Tibial artery (tissue), 4 donors: ENCODE data around the gene CYB5R3.
A peak's percentile ranks its signal among the peaks of the same experiment; 100 is the strongest.

Experiments used
- DNase-seq, 2 donors: peaks; one replicate each; pipeline ENCODE4 v3.0.0-alpha.2; 2019
- H3K27ac ChIP-seq, 2 donors: fragments of 200-600 bp; sonication (generic) in 1 of 2; 1 replicate in 1 of 2; 2 replicates in 1 of 2; pipeline ENCODE4 v1.5.1; 2018 to 2019; ENCODE audit warnings: mild to moderate bottlenecking in 1 of 2
- H3K27me3 ChIP-seq, 2 donors: fragments of 200-600 bp; sonication (generic) in 1 of 2; one replicate each; pipeline versions ENCODE4 v1.5.1 to v1.6.0; 2016 to 2019
- H3K36me3 ChIP-seq, 3 donors: fragments of 200-600 bp; sonication (generic) in 2 of 3; one replicate each; pipeline ENCODE4 v1.5.1; 2016 to 2019; ENCODE audit warnings: mild to moderate bottlenecking in 2 of 3
- H3K4me1 ChIP-seq, 4 donors: fragments of 200-600 bp; sonication (generic) in 2 of 4; 1 replicate in 3 of 4; 2 replicates in 1 of 4; pipeline ENCODE4 v1.5.1; 2016 to 2019
- H3K4me3 ChIP-seq, 2 donors: fragments of 200-600 bp; sonication (generic) in 1 of 2; 1 replicate in 1 of 2; 2 replicates in 1 of 2; pipeline ENCODE4 v1.5.1; 2018 to 2019; ENCODE audit warnings: mild to moderate bottlenecking in 2 of 2
- H3K9me3 ChIP-seq, 3 donors: fragments of 200-600 bp; sonication (generic) in 1 of 3; one replicate each; pipeline ENCODE4 v1.5.1; 2016 to 2019
- intact Hi-C: fragments of 100-400 bp; cut with DNase I; formaldehyde crosslinking; loops from one replicate; pipeline ENCODE4 v1.15.0; 2023; ENCODE audit warnings: low total_unique reads
- TF ChIP-seq, protein P1 (sequence below), 2 experiments: fragments of 200-600 bp in 1 of 2; fragments of 450-650 bp in 1 of 2; IDR thresholded peaks; one replicate each; pipeline ENCODE4 v1.5.1; 2017 to 2019; ENCODE audit warnings: antibody characterized with exemption in 2 of 2, mild to moderate bottlenecking in 1 of 2, moderate library complexity in 1 of 2

The CYB5R3 gene

DNA sequence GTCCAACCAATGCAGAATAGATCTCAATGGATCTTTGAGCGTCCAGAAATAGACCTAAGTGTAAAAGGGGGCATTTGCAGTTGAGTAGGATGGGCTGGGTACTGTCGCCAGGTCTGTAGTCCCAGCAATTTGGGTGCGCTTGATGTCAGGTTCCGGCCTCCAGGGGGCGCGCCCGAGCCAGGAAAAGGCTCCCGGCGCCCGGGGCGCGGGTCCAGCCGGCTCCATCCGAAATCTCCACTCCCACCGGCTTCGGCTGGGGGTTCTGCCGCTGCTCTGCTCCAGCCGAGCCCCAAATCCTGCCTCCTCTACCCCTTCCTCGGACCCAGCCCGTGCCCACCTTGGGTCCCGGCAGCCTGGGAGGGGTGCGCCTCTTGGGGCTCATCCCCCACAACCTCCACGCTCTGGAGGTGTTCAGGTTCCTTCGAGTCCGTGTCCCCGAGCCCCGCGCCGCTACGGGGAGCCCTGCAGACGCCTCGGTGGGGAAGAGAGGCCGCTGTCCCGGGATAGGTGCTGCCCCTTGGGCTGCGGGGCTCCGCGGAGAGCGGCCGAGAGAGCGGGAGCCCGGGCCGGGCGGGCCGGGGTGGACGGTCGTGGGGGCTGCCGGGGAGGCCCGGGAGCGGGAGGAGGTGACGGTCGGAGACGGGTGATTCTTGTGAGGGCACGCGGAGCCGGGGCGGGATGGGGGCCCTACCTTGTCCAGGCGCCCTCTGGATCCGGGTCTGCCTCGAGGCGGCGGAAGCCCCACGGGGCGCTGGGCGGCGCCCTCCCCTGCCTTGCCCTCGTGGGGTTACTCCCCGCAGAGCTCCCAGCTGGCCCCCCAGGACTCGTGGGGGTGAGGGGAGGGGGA is 13.0 kb upstream of the CYB5R3 start:
- Histone ChIP-seq H3K4me3 (peak overlapping the region; percentile 51 to 55), H3K27ac (peak overlapping the region; percentile 48 to 69), H3K36me3 (no peaks in the 10 kb centered on the region), H3K4me1 (peaks cover 0 to 15% (median 10%) of the 10 kb centered on the region in 4 donors), H3K27me3 (no peaks in the 10 kb centered on the region), H3K9me3 (no peaks in the 10 kb centered on the region)
- intact Hi-C loops, result loop anchor here (10.0 kb wide), 1 partner anchor 113 kb away; no protein-coding TSS in a partner anchor
- TF ChIP-seq, protein P1, sequence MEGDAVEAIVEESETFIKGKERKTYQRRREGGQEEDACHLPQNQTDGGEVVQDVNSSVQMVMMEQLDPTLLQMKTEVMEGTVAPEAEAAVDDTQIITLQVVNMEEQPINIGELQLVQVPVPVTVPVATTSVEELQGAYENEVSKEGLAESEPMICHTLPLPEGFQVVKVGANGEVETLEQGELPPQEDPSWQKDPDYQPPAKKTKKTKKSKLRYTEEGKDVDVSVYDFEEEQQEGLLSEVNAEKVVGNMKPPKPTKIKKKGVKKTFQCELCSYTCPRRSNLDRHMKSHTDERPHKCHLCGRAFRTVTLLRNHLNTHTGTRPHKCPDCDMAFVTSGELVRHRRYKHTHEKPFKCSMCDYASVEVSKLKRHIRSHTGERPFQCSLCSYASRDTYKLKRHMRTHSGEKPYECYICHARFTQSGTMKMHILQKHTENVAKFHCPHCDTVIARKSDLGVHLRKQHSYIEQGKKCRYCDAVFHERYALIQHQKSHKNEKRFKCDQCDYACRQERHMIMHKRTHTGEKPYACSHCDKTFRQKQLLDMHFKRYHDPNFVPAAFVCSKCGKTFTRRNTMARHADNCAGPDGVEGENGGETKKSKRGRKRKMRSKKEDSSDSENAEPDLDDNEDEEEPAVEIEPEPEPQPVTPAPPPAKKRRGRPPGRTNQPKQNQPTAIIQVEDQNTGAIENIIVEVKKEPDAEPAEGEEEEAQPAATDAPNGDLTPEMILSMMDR (IDR thresholded peaks at IDR 0.05), result peak; percentile 78 to 86
- DNase-seq, result peak; percentile 80 to 89

DNA sequence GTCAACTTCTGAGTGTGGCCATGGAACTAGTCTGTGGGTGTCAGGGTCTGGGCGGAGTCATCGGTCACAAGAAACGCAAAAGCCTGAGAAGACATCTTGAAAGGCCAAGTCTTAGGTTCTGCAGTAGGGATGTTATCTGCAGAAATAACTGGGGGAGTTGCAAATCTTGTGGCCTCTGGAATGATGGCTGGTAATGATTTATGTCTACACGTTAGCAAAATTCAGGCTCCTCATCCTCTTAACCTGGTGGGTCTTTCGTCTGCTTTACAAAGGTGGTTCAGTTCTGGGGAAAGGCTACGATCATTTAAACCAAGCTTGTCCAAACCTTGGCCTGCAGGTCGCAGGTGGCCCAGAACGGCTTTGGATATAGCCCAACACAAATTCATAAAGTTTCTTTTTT is 7.4 kb upstream of the CYB5R3 start:
- no peak overlapping the region for H3K4me3 ChIP-seq
- peaks cover 0 to 4% (median 3%) of the 10 kb centered on the region in 4 donors for H3K4me1 ChIP-seq

DNA sequence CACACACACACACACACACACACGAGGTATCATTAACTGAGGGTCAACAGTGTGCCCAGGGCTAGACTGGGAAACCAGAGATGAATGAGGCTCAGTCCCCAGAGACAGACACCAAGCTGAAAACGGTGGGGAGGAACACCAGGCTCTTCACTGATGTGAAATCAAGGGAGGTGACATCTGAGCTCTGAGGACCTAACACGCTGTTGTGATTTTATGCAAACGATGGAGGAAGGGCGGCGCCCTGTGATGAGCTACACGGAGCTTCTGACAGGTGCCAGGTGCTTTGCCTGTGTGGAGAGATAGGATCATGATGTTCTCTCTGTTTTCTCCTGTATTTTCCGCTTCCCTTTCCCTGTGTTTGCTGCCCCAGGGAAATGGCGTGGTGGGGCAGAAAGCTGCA is 6.5 kb upstream of the CYB5R3 start:
- intact Hi-C loops, result no loop called here

More for the DNA sequence above, 7.4 kb upstream of the CYB5R3 start:
- no peaks in the 10 kb centered on the region for H3K9me3 ChIP-seq
- intact Hi-C loops, result no loop called here
- DNase-seq, result no peak
- no peaks in the 10 kb centered on the region for H3K27me3 ChIP-seq
- no peaks in the 10 kb centered on the region for H3K36me3 ChIP-seq
- H3K27ac ChIP-seq, result no peak overlapping the region
- TF ChIP-seq, protein P1 (IDR thresholded peaks at IDR 0.05), result no peak

DNA sequence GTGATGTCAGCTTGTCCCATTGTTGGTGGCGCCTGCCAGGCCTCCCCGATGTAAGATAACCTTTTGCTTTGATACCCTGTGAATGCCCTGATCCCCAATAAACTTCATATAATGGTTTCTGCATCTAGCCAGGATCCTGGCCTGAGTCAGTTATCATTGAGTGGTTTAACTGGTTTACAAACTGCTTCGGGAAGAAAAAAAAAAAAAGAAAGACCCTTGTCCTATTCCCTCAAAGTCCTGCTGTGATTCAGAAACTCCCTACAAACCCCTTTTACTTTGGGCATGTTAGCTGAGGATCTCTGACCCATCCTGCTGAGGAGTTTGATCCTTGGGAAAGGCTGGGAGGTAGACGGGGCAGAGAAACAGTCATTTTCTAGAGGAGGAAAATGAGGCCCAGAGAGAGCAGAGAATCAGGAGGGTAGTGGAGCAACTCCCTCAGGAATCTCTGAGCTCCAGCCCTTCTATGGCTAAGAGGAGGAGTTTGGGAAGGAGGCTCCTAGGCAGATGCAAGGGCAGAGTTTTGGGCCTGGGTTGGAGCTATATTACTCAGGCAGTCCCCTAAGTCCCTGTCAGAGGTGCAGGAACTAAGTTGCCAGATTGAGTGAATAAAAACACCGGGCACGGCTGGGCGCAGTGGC is 5.4 kb upstream of the CYB5R3 start:
- no peaks in the 10 kb centered on the region for H3K27me3 ChIP-seq
- no peaks in the 10 kb centered on the region for H3K9me3 ChIP-seq
- H3K27ac ChIP-seq, result no peak overlapping the region
- no peak overlapping the region for H3K4me3 ChIP-seq
- intact Hi-C loops, result no loop called here
- H3K4me1 ChIP-seq, result peaks cover 0 to 3% (median 2%) of the 10 kb centered on the region in 4 donors
- TF ChIP-seq, protein P1 (IDR thresholded peaks at IDR 0.05), result no peak
- no peak for DNase-seq
- H3K36me3 ChIP-seq, result no peaks in the 10 kb centered on the region

More for the DNA sequence above, 6.5 kb upstream of the CYB5R3 start:
- Histone ChIP-seq H3K27ac (no peak overlapping the region), H3K9me3 (no peaks in the 10 kb centered on the region), H3K4me1 (no peaks in the 10 kb centered on the region), H3K27me3 (no peaks in the 10 kb centered on the region), H3K36me3 (no peaks in the 10 kb centered on the region), H3K4me3 (no peak overlapping the region)
- DNase-seq, result no peak
- TF ChIP-seq, protein P1 (IDR thresholded peaks at IDR 0.05), result no peak

DNA sequence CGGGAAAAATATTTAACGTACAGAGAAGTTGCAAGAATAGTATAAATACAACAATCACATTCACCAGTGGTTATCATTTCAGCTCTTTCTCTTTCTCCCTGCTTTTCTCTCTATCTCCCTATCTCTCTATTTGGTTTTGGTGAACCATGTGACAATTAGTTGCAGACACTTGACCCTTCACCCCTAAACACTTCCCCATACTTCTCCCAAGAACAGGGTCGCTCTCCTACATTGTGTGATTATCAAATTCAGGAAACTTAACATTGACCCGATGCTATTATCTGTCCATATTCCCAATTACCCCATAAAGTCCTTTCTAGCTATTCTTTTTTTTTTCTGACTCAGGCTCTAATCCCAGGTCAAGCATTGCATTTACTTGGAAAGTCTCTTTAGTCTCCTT is 4.8 kb upstream of the CYB5R3 start:
- DNase-seq, result no peak
- TF ChIP-seq, protein P1 (IDR thresholded peaks at IDR 0.05), result no peak
- H3K9me3 ChIP-seq, result no peaks in the 10 kb centered on the region
- H3K27me3 ChIP-seq, result no peaks in the 10 kb centered on the region
- peaks cover 0 to 4% (median 3%) of the 10 kb centered on the region in 4 donors for H3K4me1 ChIP-seq
- no peaks in the 10 kb centered on the region for H3K36me3 ChIP-seq
- no peak overlapping the region for H3K4me3 ChIP-seq
- intact Hi-C loops, result no loop called here
- H3K27ac ChIP-seq, result no peak overlapping the region
